ENCODE results near the gene EIF2S2.

GRCh38 chr20:34069341-34070078, 42.5 kb downstream of the EIF2S2 start:
- TF ChIP-seq CTCF (IDR thresholded peaks at IDR 0.05) (peak; percentile 89 to 93 (median 89)), POLR2A (IDR thresholded peaks at IDR 0.05) (no peak)
